ENCODE results near the gene PRRC2B. TPM values are rescaled to one million over a fixed set of nuclear protein-coding genes. Genes with fewer than 3 reads are reported as not detected.
"Not testable (repeated sequence)": the region's sequence is repeated elsewhere in the genome, so short reads cannot be mapped to it uniquely, and the experiment has no call there.

The PRRC2B gene
- total RNA-seq, 4 donors from 2014 or later = 102 to 198 (median 108) TPM

DNA sequence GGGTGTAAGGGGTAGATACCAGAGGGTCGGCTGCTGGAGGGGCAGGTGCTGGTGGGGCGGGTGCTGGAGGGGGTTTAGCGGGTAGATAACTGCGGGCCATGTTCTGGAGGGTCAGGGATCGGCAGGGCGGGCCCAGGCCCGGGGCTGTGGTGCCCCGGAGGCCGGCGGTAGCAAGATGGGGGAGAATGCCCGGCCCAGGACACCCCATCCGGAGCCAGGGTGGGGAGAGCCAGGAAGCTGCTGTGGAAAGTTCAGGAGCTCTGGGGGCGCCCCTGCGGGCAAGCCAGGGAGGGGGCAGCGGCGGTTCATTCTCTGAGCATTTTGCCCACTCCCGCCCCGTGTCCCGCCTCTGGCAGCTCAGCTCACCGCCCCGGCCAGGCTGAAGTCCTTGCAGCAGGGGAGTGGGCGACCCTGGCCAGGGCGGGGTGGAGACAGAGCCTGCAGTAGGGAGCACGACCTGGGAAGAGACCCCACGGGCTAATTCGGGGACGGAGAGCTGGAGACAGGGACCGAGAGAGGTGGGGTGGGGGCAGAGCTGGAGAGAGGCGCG is 152.0 kb downstream of the PRRC2B start:
- ATAC-seq = peak; percentile 10
- no peak overlapping the region for H3K27ac ChIP-seq
- H3K4me1 ChIP-seq = peaks cover 0 to 21% (median 8%) of the 10 kb centered on the region in 3 donors
- H3K36me3 ChIP-seq = no peaks in the 10 kb centered on the region
- peaks cover 57% of the 10 kb centered on the region for H3K27me3 ChIP-seq
- no CpG with 5 or more reads among the region's 30 CpGs for WGBS, 2 donors (ENCODE audit: low coverage in 1 of 2)
- TF ChIP-seq POLR2A (IDR thresholded peaks at IDR 0.05) = no peak
- peaks cover 0 to 30% (median 0%) of the 10 kb centered on the region in 3 donors for H3K9me3 ChIP-seq
- peak overlapping the region in 1 of 2 donors; percentile 38 for H3K4me3 ChIP-seq

- no peak for ATAC-seq
Observed at GRCh38 chr9:131546336-131547084, 152.6 kb downstream of the PRRC2B start.

DNA sequence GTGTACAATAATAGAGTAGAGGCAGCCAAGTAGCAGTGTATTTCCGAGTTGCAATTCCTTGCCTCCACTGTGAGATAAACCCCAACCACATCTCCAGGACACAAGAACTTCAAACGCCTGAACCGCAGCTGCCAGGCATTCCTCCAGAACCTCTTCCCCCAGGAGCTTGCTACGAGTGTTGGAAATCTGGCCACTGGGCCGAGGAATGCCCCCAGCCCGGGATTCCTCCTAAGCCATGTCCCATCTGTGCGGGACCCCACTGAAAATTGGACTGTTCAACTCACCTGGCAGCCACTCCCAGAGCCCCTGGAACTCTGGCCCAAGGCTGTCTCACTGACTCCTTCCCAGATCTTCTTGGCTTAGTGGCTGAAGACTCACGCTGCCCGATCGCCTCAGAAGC is 155.3 kb downstream of the PRRC2B start:
- H3K4me3 ChIP-seq, H3K36me3 ChIP-seq, ATAC-seq, H3K9me3 ChIP-seq, H3K27ac ChIP-seq: not testable (repeated sequence)
- peaks cover 0 to 21% (median 8%) of the 10 kb centered on the region in 3 donors for H3K4me1 ChIP-seq
- peaks cover 90% of the 10 kb centered on the region for H3K27me3 ChIP-seq
- 76 to 82% methylated on average over 6 to 7 of the region's 10 CpGs for WGBS, 2 donors (ENCODE audit: low coverage in 1 of 2)

More at GRCh38 chr9:131546336-131547084, 152.6 kb downstream of the PRRC2B start:
- H3K4me1 ChIP-seq = peaks cover 0 to 21% (median 8%) of the 10 kb centered on the region in 3 donors
- WGBS, 2 donors (ENCODE audit: low coverage in 1 of 2) = 0 to 10% methylated on average over 4 to 8 of the region's 49 CpGs
- no peak for TF ChIP-seq POLR2A (IDR thresholded peaks at IDR 0.05)
- TF ChIP-seq, protein P1, sequence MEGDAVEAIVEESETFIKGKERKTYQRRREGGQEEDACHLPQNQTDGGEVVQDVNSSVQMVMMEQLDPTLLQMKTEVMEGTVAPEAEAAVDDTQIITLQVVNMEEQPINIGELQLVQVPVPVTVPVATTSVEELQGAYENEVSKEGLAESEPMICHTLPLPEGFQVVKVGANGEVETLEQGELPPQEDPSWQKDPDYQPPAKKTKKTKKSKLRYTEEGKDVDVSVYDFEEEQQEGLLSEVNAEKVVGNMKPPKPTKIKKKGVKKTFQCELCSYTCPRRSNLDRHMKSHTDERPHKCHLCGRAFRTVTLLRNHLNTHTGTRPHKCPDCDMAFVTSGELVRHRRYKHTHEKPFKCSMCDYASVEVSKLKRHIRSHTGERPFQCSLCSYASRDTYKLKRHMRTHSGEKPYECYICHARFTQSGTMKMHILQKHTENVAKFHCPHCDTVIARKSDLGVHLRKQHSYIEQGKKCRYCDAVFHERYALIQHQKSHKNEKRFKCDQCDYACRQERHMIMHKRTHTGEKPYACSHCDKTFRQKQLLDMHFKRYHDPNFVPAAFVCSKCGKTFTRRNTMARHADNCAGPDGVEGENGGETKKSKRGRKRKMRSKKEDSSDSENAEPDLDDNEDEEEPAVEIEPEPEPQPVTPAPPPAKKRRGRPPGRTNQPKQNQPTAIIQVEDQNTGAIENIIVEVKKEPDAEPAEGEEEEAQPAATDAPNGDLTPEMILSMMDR (IDR thresholded peaks at IDR 0.05) = no peak
- no peak for TF ChIP-seq EP300 (IDR thresholded peaks at IDR 0.05)
- no peak for TF ChIP-seq POLR2AphosphoS5 (IDR thresholded peaks at IDR 0.05)
- H3K4me3 ChIP-seq = peak overlapping the region in 1 of 2 donors; percentile 38
- no peak overlapping the region for H3K27ac ChIP-seq
- H3K36me3 ChIP-seq = no peaks in the 10 kb centered on the region
- H3K9me3 ChIP-seq = peaks cover 0 to 30% (median 0%) of the 10 kb centered on the region in 3 donors
- peaks cover 63% of the 10 kb centered on the region for H3K27me3 ChIP-seq

Small RNA genes lying within 50 kb of the gene (small RNA-seq; reads per million reads assigned to genes)
- gene SNORD62A (0 to 0.99 (median 0.19) reads per million in 4 donors), gene SNORD62B (0 to 0.89 (median 0.57) reads per million in 4 donors)

Other genes with a start within 250 kb of the PRRC2B start
- gene FAM78A, start 117.6 kb upstream of the PRRC2B start, total RNA-seq = 1 to 10 TPM in 3 of 4 donors, under 1 TPM in 1; 0.78 to 5.4 (median 2.9) TPM
- gene PLPP7, start 104.4 kb upstream of the PRRC2B start, total RNA-seq = 10 to 100 TPM in 3 of 4 donors, 1 to 10 TPM in 1; 9.7 to 21.1 (median 12.0) TPM
- 10 to 100 TPM; 19.9 to 39.7 (median 26.6) TPM for gene POMT1, start 108.8 kb downstream of the PRRC2B start, total RNA-seq
- gene UCK1, start 137.2 kb downstream of the PRRC2B start, total RNA-seq = 100 to 1,000 TPM in 1 of 4 donors, 10 to 100 TPM in 3; 46.8 to 125 (median 51.4) TPM
- not detected for gene PRRT1B, start 151.4 kb downstream of the PRRC2B start, total RNA-seq